ENCODE measurements around the gene COL25A1. TPM values are rescaled to one million over a fixed set of nuclear protein-coding genes. Genes with fewer than 3 reads are reported as not detected.

The COL25A1 gene
- total and polyA plus RNA-seq, 2 donors (not counting 3 experiments of a cell fraction or from before 2014, with no cell fraction given), result 0.21 to 3.5 TPM

- TF ChIP-seq POLR2A (IDR thresholded peaks at IDR 0.05; ENCODE audit: low read depth, low read length) (no peak), FOS (IDR thresholded peaks at IDR 0.05; ENCODE audit: borderline replicate concordance, insufficient read depth, low read length) (no peak), MYC (IDR thresholded peaks at IDR 0.05; ENCODE audit: low read depth, low read length) (no peak), EZH2 (IDR thresholded peaks at IDR 0.05; ENCODE audit: borderline replicate concordance, low read depth, low read length, severe bottlenecking) (no peak), JUN (IDR thresholded peaks at IDR 0.05; ENCODE audit: borderline replicate concordance, insufficient read depth, insufficient read length, low read depth) (no peak), POLR2AphosphoS5 (IDR thresholded peaks at IDR 0.05; ENCODE audit: insufficient read depth, low read depth, low read length) (no peak), GATA2 (IDR thresholded peaks at IDR 0.05; ENCODE audit: insufficient read depth, insufficient read length, low read depth, low read length) (no peak)
- TF ChIP-seq, protein P1, sequence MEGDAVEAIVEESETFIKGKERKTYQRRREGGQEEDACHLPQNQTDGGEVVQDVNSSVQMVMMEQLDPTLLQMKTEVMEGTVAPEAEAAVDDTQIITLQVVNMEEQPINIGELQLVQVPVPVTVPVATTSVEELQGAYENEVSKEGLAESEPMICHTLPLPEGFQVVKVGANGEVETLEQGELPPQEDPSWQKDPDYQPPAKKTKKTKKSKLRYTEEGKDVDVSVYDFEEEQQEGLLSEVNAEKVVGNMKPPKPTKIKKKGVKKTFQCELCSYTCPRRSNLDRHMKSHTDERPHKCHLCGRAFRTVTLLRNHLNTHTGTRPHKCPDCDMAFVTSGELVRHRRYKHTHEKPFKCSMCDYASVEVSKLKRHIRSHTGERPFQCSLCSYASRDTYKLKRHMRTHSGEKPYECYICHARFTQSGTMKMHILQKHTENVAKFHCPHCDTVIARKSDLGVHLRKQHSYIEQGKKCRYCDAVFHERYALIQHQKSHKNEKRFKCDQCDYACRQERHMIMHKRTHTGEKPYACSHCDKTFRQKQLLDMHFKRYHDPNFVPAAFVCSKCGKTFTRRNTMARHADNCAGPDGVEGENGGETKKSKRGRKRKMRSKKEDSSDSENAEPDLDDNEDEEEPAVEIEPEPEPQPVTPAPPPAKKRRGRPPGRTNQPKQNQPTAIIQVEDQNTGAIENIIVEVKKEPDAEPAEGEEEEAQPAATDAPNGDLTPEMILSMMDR (IDR thresholded peaks at IDR 0.05; ENCODE audit: extremely low read depth in 1 of 2, insufficient read depth in 1 of 2, low read depth in 1 of 2, low read length in 2 of 2), result no peak
- TF ChIP-seq, protein P2, sequence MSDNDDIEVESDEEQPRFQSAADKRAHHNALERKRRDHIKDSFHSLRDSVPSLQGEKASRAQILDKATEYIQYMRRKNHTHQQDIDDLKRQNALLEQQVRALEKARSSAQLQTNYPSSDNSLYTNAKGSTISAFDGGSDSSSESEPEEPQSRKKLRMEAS (IDR thresholded peaks at IDR 0.05; ENCODE audit: insufficient read depth, insufficient read length), result no peak
- FAIRE-seq, result peak; percentile 4
- BruUV-seq (replicated peaks), result no TSS peak
Measured at GRCh38 chr4:109278594-109279031, 23.8 kb downstream of the COL25A1 start.

More at GRCh38 chr4:109278594-109279031, 23.8 kb downstream of the COL25A1 start:
- H4K20me1 ChIP-seq (replicated peaks; ENCODE audit: control insufficient read depth, extremely low read depth, insufficient read depth, low read length), result no peaks in the 10 kb centered on the region
- intact Hi-C loops (cut with micrococcal nuclease), result no loop called here
- H3K27me3 ChIP-seq (ENCODE audit: control insufficient read depth in 2 of 2, insufficient read depth in 2 of 2, low read length in 2 of 2), result no peaks in the 10 kb centered on the region
- H3K79me2 ChIP-seq (ENCODE audit: control insufficient read depth, insufficient read depth, low read length), result no peaks in the 10 kb centered on the region
- dilution Hi-C loops (cut with MboI; ENCODE audit: extremely low pct_ligation_motif_present, low sequenced_read_pairs), result no loop called here
- H2AFZ ChIP-seq (ENCODE audit: low read depth, low read length), result no peak overlapping the region
- H3K9me3 ChIP-seq (replicated peaks; ENCODE audit: control insufficient read depth, insufficient read depth, low read length), result no peaks in the 10 kb centered on the region
- no peak overlapping the region for H3K27ac ChIP-seq (ENCODE audit: insufficient read depth, low read depth, low read length)
- no peaks in the 10 kb centered on the region for H3K4me1 ChIP-seq (ENCODE audit: control insufficient read depth, extremely low read depth, insufficient read depth, low read length)
- H3K4me3 ChIP-seq (replicated peaks in 1 of 3; ENCODE audit: insufficient read depth in 1 of 3, low read depth in 1 of 3, low read length in 3 of 3), result no peak overlapping the region
- H3K9ac ChIP-seq (replicated peaks; ENCODE audit: extremely low read depth, insufficient read depth, low read length), result no peak overlapping the region
- H3K9me1 ChIP-seq (replicated peaks; ENCODE audit: control insufficient read depth, extremely low read depth, insufficient read depth, low read length), result no peaks in the 10 kb centered on the region
- H3K4me2 ChIP-seq (ENCODE audit: insufficient read depth, low read length), result no peak overlapping the region
- no peak for DNase-seq (ENCODE audit: low read depth, low spot score)
- ChIA-PET POLR2A (no interaction called here), CTCF (interaction anchor here (1.0 to 1.2 kb wide), 2 partner anchors 11 to 127 kb away, joined by 3 to 5 read pairs; no protein-coding TSS in a partner anchor)
- no peaks in the 10 kb centered on the region for H3K36me3 ChIP-seq (ENCODE audit: control insufficient read depth in 2 of 2, extremely low read depth in 1 of 2, insufficient read depth in 2 of 2, low read length in 2 of 2)
